Stimulated activated naive CD4-positive, alpha-beta T cell treated with Interleukin-2 at 50 U/mL for 16 hours (primary cell): ENCODE results near the gene ARPC4.

Source experiments
- DNase-seq: peaks from one replicate; lab custom pipeline; 2025; lab: John Stamatoyannopoulos, UW

The ARPC4 gene

GRCh38 chr3:9855594-9855993 lies 62.7 kb downstream of the ARPC4 start:
- DNase-seq, result no peak
